NCI-H526 treated with DMSO at 0.1 percent for 48 hours (cell line): ENCODE data around the gene KAT2B.

Experiments
- DNase-seq: peaks from one replicate; lab custom pipeline; 2025; lab: John Stamatoyannopoulos, UW

KAT2B gene

DNA sequence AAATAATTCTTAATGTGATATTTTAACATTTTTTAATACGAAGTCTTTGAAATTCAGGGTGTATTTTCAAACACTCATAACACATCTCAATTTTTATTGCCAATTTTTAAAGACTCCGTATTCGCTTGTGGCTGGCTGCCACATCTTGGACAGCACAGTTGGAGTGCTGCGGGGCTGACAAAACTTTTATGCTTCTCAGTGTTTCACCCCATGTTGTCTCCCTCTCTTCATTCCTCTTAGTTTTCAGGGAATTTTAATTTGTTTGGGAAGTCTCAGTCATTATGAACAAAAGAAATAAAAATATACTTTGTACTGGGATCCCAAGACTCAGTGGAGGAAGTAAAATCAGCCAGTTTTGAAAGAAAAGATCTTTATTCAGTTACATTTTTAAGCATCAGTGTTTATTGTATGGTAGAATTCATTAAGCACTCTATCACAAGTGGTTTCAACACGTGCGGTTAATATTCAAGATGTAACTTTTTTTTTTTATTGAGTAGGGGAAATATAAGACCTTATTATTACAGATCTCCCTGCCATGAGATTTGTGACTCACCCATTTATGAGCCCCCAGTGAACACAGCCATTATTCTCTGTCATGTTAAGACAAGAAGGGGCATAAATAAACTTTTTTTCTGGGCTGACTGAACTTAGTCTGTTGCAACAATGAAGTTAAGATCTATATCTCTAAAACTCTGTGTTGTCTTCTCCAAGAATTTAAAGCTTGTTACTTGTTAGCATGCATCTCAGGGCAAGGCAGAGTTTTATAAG is 26.8 kb downstream of the KAT2B start:
- DNase-seq = no peak

DNA sequence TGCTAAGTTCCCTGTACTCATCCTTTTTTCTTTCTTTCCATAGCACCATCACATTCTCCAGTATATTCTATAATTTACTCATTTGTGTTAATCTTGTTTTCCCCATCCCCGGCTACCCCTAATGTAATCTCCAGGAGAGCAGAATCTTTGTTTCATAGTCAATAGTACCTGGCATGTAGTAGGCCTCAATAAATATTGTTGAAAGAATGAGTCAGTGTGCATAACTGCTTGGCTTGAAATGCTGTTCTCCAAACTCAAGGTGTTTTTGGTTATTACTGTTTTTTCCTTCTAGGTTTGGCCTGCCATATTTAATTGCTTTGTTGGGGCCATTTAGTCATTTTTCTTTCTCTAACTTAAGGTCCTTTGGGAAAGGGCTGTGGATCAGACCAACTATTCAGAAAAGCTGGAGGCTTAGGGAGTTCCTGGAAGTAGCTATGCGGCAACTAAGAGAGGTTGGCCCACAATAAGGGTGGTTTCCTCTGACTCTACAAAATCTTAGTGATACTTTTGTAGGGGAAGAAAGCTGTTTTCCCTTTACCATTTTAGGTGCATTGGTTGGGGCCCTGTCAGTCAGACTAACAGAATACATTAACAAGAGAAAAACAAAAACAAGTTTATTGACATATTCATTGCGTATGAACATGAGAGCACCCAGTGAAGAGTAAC is 28.4 kb downstream of the KAT2B start:
- no peak for DNase-seq

DNA sequence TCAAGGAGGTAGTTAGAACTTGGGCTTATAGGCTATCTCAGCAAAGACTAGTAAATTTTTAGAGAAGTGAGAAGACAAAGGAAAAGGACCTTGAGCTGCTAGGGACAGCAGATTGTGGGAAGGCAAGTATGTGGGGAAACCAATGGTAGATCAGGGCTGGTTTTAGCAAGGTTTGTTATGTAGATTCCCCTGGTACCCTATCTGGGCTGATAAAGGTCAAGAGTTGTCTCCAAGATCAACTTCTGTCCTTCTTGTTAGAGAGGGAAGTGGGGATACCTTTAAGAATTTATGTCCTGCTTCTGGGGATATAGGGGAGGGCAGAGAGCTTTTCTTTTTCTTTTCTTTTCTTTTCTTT is 28.9 kb downstream of the KAT2B start:
- DNase-seq = no peak

DNA sequence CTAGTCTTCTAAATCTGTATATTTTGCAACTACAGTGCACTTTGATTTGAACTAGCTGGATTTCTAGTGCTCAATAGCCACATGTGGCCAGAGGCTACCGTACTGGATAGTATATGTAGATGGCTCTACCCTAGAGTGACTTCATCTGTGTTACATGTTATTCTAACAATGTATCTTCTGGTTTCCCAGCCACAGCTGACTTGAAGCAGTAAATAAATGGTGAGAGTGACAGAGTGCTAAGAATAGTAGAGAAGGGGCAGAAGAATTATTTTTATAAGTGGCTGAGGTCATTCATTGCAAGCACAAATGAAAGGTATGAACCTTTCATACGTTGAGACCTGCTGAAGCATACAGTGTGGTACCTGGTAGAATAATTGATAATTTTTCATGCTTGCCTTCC is 30.9 kb downstream of the KAT2B start:
- DNase-seq = no peak

DNA sequence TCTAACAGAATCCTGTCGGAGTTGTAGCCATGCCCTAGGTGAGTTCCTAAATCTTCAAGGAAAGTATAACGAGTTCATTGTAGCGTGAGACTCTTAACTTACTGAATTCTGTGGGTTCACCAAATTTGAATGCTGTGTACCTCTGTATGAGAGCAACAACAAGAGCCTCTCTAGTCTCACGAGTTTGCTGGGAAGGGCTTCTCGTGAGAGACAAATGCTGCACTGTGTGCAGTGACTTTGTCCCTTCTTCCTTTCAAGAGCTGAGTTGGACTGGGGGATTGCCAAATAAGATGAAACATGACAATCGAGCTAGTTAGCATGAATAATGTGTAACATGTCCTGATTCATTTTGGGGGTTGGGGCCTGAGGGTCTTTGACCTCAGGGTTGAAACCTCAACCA is 32.2 kb downstream of the KAT2B start:
- DNase-seq = no peak

DNA sequence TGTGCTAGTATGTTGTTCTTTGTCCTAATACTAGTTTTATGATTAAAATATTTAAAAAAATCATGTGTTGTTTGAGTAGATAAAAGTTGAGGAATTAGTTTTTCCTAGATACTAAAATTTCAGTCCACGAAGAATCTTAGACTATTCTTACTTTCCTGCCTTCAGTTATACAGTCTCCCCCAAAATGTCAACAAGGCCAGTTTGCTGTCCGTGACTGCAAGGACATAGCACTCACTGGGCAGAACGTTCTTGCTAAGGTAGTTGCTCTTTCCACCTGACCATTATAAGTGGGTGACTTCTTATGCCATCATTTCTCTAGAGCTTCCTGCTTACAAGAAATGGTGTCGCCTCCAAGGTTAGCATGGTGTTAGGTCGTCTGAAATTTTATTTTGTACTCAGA is 32.8 kb downstream of the KAT2B start:
- DNase-seq = no peak

DNA sequence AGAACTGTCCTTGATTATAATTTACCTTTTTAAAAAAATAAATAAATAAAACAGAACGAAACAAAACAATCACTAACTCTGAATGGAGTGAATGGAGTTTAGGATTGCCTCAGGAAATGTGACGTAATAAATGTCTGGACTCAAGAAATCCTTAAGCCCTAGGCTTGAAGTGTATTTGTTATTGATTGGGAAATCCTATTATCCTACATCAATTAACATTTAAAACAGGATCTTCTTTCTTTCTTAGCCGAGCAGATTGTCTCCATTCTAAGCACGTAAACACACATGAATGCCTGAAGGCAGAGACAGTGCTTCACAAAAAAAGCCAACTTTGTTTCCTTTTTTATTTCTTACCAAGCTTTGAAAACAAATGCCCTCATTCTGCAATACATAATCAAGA is 33.4 kb downstream of the KAT2B start:
- no peak for DNase-seq

DNA sequence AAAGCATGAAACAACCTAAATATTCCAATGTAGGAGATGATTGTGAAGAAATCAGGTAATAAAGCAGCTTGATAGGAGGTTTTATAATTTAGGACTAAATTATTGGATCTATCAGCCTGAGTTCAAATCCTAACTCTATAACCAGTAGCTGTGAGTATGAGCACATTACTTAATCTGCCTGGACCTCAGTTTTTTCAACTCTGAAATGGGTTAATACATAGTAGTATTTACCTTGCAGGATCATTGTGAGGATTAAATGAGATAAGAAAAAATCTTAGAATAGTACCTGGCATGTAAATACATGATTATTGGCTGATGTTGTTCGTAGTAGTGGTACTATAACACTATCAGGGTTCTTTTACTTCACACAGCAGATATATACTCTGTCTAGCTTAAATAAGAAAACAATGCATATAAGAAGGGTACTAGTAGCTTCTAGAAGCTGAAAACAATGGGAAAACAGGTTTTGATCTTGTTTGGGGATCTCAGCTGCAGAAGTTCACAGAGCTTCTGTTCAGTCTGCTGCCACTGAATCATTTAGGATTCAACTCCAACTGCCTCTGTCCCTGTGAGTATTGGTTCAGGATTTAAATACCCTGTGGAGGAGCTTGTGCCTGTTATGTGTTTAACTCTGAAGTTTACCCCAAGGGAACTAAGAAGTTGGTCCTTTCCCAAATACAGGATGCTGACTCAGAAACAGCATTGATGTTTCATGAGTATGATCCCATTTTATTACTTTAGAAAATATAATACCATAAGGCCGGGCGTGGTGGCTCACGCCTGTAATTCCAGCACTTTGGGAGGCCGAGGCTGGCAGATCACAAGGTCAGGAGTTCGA is 34.2 kb downstream of the KAT2B start:
- no peak for DNase-seq

DNA sequence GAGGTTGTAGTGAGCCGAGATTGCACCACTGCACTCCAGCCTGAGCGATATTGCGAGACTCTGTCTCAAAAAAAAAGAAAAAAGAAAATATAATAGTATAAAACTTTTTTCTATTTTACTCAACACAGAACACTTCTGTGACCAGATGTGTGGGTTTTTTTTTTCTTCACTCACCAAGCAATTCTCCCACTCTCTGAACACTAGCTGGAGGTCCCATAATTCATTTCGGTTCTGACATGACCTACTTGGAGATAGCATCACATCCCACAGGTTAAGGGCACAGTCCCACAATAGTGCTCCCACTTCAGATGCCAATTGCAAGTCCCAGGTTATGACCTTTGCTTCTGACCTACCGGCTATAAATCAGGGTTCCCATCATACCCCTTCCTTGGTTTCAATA is 35.0 kb downstream of the KAT2B start:
- no peak for DNase-seq

DNA sequence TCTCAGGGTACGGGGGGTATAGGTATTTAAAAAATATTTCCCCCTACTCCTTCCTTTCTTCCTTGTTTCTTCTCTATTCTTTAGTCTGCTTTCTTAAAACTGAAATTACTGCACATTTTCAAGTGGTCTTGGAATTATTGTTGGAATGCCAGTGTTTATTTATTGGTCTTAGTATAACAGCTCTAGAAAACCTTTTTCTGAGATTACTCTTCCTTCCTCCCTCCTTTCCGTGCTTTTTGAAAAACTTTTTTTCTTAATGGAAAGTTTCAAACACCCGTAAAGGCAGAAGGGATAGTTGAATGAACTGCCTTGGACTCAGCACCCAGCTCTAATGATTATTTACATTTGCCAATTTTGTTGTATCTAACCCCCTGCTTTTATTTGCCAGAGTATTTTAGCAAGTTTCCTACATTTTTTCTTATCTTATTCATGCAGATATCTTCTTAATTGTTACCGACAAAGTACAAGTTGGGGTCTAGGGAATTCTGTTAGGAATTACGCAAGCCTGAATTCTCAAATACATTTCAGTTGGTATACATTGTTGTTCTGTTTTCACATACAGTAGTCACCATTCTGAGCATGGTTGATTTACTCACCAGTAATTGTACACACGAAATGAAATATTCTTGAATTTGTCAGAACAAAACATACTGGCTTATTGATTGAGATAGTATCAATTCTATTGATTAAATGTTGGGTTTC is 36.2 kb downstream of the KAT2B start:
- DNase-seq = no peak

DNA sequence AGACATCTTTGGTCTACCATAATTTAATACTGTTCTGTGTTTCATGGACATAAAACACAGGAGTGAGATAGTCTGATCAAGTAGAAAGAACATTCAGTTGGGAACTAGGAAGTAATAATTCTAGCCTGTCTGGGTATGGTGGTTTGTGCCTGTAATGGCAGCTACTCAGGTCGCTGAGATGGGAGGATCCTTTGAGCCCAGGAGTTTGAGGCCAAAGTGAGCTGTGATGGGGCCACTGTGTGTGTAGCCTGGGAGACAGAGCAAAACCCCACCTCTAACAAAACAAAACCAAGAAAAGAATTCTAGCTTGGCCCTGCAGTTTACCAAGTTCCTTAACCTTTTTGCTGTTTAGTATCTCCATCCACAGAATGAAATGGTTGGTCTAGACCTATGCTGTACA is 36.8 kb downstream of the KAT2B start:
- DNase-seq = no peak

DNA sequence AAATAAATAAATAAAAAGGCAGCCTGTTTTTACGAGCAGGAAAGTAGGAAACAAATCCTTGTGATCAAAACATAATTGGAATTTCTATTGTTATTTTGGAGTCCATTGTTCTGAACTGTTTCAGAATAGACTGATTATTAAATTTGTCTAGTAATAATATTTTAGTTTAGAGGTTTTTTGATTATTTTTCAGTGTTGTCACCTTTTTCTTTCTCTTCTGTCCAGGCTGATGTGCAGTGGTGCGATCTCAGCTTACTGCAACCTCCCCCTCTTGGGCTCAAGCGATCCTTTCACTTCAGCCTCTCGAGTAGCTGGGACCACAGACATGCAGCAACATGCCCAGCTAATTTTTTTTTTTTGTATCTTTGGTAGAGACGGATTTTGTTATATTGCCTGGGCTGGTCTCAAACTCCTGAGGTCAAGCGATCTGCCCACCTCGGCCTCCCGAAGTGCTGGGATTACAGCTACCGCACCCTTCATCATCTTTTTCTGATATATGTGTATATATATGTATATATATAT is 38.0 kb downstream of the KAT2B start:
- peak; percentile 30 for DNase-seq

DNA sequence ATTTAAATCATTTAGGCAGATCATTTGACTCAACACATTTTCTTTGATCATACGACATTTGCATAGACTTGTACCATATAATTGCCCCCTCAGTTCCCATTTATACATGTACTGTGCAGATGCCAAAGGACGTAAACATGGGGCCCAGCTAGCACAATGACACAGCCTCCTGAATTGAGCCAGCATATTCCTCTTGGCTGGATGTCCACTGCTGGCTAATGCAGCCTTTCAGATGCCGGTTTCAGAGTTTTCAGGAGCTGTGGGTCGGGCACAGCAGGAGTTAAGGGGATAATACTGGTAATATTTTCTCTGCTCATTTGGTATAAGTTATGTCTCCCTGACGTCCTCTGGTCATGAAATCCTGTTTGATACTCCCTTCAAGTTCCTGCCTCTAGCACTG is 39.4 kb downstream of the KAT2B start:
- peak; percentile 40 for DNase-seq

DNA sequence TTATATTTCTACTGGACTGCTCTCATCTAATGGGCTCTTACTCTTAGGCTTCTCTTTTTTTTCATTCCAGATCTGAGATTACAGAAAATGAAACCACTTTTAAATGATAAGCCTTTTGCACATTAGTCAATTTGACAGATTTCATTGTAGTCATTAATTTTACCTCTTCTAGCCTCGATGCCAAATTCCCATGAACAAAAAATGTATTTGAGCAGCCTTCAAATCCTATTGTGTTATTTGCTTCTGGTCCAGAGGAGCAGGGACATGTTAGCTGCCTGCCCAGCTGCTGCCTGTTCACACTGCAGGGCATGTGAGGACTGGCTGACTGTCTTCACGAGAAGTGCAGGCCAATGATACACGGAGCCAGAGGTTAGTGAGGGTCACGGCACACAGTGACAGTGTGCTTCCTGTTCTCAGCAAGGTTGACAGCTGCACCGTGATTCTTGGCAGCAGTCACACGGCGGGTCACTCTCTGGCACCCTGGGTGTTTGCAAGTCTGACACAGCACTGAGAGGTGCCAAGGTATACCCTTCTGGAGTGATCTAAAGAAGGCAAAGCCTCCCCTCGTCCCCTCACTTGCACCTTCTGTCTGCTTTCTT is 40.8 kb downstream of the KAT2B start:
- DNase-seq = peak; percentile 29

DNA sequence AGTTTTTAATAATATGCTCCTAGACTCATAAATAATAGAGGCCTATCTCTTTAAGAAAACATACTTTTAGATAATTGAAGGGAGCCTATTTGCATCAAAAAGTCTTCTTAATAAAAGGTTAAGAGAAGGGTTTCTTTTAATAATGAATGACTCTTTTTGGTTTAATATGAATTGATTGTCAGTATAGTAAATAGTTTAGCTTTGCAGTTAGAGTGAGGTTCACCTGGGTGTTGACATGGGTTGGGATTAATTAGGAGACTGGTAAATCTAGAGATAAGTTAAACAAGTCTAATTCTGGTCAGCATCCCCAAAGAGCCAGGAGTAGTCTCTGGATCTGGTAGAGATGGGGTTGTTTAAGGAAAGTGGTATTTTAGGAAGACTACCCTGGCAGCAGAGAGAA is 43.0 kb downstream of the KAT2B start:
- no peak for DNase-seq

DNA sequence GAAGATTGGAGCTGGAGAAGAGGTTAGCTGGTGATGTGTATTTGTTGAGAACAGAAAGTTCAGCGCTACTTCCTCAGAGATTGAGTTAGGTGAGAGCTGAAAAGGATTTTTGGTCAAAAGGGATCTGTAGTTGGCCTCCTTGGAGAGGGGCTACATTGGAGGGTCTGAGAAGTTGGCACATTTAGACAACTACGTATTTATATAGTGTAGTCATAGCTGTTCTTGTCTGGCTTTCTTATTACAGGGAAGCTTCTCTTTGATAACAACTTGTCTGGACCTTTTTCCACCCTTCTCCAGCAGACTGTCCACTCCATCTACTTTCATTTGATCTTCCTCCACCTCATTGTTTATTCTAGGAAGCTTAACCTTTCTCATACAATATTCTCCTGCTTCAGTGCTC is 43.7 kb downstream of the KAT2B start:
- no peak for DNase-seq

DNA sequence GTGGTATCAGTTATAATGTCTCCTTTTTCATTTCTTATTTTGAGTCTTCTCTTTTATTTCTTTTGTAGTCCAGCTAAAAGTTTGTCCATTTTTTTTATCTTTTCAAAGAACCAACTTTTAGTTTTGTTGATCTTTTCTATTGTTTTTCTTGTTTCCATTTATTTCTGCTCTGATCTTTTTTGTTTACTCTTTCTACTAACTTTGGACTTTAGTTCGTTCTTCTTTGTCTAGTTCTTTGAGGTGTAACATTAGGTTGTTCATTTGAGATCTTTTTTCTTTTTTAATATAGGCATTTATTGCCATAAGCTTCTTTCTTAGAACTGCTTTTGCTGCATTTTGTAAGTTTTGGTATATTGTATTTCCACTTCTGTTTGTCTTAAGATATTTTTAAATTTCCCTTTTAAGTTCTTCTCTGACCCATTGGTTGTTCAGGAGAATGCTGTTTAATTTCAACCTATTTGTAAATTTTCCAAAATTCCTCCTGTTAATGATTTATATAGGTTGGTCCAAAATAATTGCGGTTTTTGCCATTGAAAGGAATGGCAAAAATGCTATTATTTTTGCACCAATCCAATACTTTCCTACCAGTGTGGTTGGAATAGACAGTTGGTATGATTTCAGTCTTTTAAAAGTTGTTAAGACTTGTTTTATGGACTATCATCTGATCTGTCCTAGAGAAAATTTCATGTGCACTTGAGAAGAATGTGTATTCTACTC is 51.2 kb downstream of the KAT2B start:
- no peak for DNase-seq

DNA sequence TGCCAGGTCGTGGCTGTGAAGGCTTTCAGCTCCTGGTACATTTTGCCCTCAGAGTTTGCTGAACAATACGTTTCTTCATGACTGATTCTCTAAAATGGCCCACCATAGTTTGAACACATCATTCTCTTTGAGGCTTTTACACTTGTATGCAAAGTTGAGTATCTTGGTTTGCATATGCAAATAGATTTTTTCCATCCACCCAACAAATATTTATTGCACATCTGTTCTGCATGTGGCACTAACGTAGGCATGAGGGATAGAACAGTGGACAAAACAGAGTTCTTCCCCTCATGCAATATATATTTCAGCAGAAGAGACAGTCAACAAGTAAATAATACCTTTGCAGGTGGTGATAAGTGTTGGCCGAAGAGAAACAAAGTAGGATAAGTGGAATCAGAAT is 55.2 kb downstream of the KAT2B start:
- peak; percentile 97 for DNase-seq

DNA sequence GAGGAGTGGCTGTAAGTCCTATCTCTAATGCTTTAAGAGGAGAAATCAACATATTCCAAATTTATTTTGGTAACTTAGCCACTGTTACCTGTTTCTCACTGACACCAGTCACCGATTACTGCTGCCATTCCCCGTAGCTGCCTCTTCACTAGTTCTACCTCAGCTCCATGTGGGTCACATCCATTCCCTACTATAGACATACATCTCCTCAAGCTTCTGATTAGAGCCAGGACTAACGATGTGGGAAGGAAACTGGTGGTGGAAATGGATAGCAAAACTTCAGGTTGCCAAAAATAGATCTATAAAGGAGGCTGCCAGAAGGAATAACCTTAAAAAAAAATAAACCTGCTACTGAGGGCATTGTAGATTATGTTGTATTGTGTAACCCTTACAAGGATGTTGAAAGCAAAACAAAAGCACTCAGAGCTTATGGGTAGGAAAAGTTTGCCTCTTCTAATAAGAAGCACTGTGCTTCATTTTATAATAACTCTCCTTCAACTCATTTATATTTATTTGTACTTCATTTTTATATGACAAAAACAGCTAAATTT is 56.0 kb downstream of the KAT2B start:
- DNase-seq = peak; percentile 57

DNA sequence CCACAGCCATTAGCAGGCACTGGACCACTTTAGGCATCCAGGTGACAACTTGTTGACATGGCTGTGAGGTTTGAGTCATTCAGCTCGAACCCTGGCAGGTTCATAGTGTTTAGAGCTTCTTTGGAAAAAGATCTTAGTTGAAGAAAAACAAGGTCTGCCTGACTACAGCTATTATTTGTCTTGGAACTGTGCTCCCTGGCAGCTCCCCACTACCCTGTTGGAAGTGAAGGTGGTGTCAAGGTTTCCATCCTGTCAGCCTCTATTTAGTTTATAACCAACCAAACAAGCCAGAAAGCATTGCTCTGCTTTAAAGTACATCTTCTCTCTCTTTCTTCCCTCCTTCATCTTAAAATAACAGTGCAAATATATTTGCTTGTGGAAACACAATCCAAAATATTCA is 56.8 kb downstream of the KAT2B start:
- DNase-seq = no peak

DNA sequence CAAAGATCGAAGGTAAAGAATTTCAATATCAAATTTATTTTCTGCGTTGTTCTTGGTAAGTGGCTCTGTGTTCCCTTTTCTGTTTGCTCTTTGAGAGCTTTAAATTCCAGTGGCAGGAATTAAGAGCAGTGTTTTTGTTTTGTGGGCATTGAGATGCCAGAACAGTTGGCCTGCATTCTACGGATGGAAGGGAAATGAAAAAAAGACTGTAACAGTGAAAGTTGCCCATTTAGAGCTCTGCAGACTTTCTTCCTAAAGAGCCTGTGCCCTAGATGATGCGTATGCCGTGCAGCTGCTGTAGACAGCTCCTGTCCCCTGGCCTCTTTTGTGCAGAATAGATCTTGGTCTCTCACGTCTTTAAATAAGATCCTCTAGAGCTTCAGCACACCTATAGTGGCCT is 58.8 kb downstream of the KAT2B start:
- DNase-seq = no peak
